Stimulated activated effector memory CD8-positive, alpha-beta T cell treated with anti-CD3 and anti-CD28 coated beads, Interleukin-12 subunit alpha, Interleukin-12 subunit beta, amount 100 ng/mL, for 72 hours (primary cell): Measurements from ENCODE around the gene NOTUM.
A peak's percentile ranks its signal among the peaks of the same experiment; 100 is the strongest.

ENCODE experiments used
- ATAC-seq: fragments of 150-1000 bp; cut with Tn5 transposase; 2 replicates; pipeline ENCODE4 v1.10.0; 2021
- DNase-seq, 2 donors: peaks; one replicate each; pipeline ENCODE4 v3.0.0; 2021 to 2022; ENCODE audit warnings: low spot score in 2 of 2
- H3K27ac Mint-ChIP-seq: one replicate; pipeline ENCODE4 v1.8.0; 2022; ENCODE audit warnings: mild to moderate bottlenecking, mixed read lengths
- H3K36me3 Mint-ChIP-seq: one replicate; pipeline ENCODE4 v1.8.0; 2022; ENCODE audit warnings: mild to moderate bottlenecking, mixed read lengths
- H3K4me1 Mint-ChIP-seq: one replicate; pipeline ENCODE4 v1.8.0; 2022; ENCODE audit warnings: mixed read lengths
- H3K4me3 Mint-ChIP-seq: one replicate; pipeline ENCODE4 v1.8.0; 2022; ENCODE audit warnings: mild to moderate bottlenecking, mixed read lengths
- H3K9me3 Mint-ChIP-seq: one replicate; pipeline ENCODE4 v1.8.0; 2022; ENCODE audit warnings: mixed read lengths

NOTUM gene

GRCh38 chr17:81968850-81969812 is 8.1 kb upstream of the NOTUM start:
- H3K9me3 Mint-ChIP-seq, result no peaks in the 10 kb centered on the region
- H3K4me3 Mint-ChIP-seq, result no peak overlapping the region
- DNase-seq (no peak), ATAC-seq (no peak)
- H3K27ac Mint-ChIP-seq, result no peak overlapping the region
- H3K4me1 Mint-ChIP-seq, result peaks cover 11% of the 10 kb centered on the region
- no peaks in the 10 kb centered on the region for H3K36me3 Mint-ChIP-seq

DNA sequence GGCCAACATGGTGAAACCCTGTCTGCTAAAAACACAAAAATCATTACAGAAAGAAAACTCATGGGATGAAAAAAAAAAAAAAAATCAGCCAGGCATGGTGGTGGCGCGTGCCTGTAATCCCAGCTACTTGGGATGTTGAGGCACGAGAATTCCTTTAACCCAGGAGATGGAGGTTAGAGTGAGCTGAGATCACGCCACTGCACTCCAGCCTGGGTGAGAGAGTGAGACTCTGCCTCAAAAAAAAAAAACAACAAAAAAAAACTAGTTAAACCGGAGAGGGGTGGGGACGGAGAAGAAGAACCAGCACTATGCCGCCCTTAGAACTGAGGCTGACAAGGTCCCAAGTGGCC is 7.4 kb upstream of the NOTUM start:
- H3K9me3 Mint-ChIP-seq, result no peaks in the 10 kb centered on the region
- no peak for DNase-seq
- H3K36me3 Mint-ChIP-seq, result no peaks in the 10 kb centered on the region
- no peak overlapping the region for H3K27ac Mint-ChIP-seq
- H3K4me3 Mint-ChIP-seq, result peak overlapping the region; percentile 60
- H3K4me1 Mint-ChIP-seq, result peaks cover 17% of the 10 kb centered on the region
- ATAC-seq, result no peak

- peak overlapping the region; percentile 60 for H3K4me3 Mint-ChIP-seq
- H3K36me3 Mint-ChIP-seq, result peaks cover 6% of the 10 kb centered on the region
- ATAC-seq, result peak; percentile 92
- DNase-seq, result peak; percentile 59 to 80
- H3K9me3 Mint-ChIP-seq, result no peaks in the 10 kb centered on the region
- H3K27ac Mint-ChIP-seq, result no peak overlapping the region
- peaks cover 17% of the 10 kb centered on the region for H3K4me1 Mint-ChIP-seq
Observed at GRCh38 chr17:81967533-81968395, 6.8 kb upstream of the NOTUM start.

GRCh38 chr17:81967244-81967532 is 6.2 kb upstream of the NOTUM start:
- Mint-ChIP-seq H3K4me3 (peak overlapping the region; percentile 60), H3K36me3 (peaks cover 6% of the 10 kb centered on the region), H3K9me3 (no peaks in the 10 kb centered on the region), H3K27ac (no peak overlapping the region), H3K4me1 (peaks cover 17% of the 10 kb centered on the region)
- no peak for DNase-seq
- ATAC-seq, result no peak

- DNase-seq, result no peak
- Mint-ChIP-seq H3K36me3 (peaks cover 6% of the 10 kb centered on the region), H3K9me3 (no peaks in the 10 kb centered on the region), H3K4me1 (peaks cover 17% of the 10 kb centered on the region), H3K4me3 (peak overlapping the region; percentile 26), H3K27ac (no peak overlapping the region)
- no peak for ATAC-seq
Observed at GRCh38 chr17:81966343-81967243, 5.6 kb upstream of the NOTUM start.

GRCh38 chr17:81964081-81964849 is 3.3 kb upstream of the NOTUM start:
- no peak overlapping the region for H3K4me3 Mint-ChIP-seq
- peaks cover 6% of the 10 kb centered on the region for H3K36me3 Mint-ChIP-seq
- peaks cover 17% of the 10 kb centered on the region for H3K4me1 Mint-ChIP-seq
- no peak for ATAC-seq
- no peaks in the 10 kb centered on the region for H3K9me3 Mint-ChIP-seq
- H3K27ac Mint-ChIP-seq, result no peak overlapping the region
- DNase-seq, result no peak

- Mint-ChIP-seq H3K4me1 (peaks cover 10% of the 10 kb centered on the region), H3K36me3 (peaks cover 6% of the 10 kb centered on the region), H3K9me3 (no peaks in the 10 kb centered on the region), H3K4me3 (no peak overlapping the region), H3K27ac (no peak overlapping the region)
- DNase-seq, result no peak
- no peak for ATAC-seq
Observed at GRCh38 chr17:81962499-81963441, 1.8 kb upstream of the NOTUM start.

- Mint-ChIP-seq H3K9me3 (no peaks in the 10 kb centered on the region), H3K36me3 (peaks cover 6% of the 10 kb centered on the region), H3K4me3 (no peak overlapping the region), H3K27ac (no peak overlapping the region), H3K4me1 (peaks cover 9% of the 10 kb centered on the region)
- no peak for ATAC-seq
- DNase-seq, result no peak
Observed at GRCh38 chr17:81961521-81962498, 823 bp upstream of the NOTUM start.

DNA sequence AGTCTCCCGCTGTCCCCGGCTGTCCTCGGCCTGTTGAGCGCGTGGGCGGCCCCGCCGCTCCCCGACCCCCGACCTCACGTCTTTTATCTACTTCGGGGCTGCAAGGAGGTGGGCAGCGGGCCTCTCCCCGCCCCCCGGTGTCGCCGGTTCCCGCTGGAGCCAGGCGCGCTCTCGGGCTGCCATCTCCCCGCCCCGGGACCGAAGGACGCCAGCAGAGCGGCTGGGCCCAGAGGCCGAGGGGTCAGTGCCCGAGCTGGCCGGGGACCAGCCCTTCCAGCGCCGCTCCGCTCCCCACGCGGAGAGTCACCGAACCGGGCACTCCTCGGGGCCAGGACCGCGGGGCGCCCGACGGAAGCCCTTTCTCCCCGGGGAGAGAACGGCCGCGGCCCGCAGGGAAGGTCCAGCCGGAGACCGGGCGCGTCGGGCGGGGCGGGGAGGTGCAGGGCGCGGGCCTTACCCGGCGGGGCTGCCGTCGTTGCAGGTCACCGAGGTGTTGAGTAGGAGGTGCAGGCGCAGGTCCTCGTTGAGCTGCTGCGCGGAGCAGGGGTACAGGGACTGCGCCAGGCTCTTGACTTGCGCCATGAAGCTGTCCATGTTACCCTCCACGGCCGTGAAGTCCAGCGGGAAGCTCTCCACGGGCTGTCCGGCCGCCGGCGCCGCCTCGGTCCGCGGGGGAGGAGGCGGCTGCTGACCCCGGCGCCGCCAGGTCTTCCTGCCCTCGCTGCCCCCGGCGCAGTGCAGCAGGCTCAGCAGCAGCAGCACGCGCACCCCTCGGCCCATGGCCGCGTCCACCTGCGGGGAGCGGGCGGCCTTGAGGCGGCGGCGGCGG is 643 bp downstream of the NOTUM start:
- Mint-ChIP-seq H3K36me3 (peaks cover 6% of the 10 kb centered on the region), H3K9me3 (no peaks in the 10 kb centered on the region), H3K4me3 (peak overlapping the region; percentile 22), H3K4me1 (peaks cover 9% of the 10 kb centered on the region), H3K27ac (no peak overlapping the region)
- ATAC-seq (peak; percentile 3), DNase-seq (no peak)

DNA sequence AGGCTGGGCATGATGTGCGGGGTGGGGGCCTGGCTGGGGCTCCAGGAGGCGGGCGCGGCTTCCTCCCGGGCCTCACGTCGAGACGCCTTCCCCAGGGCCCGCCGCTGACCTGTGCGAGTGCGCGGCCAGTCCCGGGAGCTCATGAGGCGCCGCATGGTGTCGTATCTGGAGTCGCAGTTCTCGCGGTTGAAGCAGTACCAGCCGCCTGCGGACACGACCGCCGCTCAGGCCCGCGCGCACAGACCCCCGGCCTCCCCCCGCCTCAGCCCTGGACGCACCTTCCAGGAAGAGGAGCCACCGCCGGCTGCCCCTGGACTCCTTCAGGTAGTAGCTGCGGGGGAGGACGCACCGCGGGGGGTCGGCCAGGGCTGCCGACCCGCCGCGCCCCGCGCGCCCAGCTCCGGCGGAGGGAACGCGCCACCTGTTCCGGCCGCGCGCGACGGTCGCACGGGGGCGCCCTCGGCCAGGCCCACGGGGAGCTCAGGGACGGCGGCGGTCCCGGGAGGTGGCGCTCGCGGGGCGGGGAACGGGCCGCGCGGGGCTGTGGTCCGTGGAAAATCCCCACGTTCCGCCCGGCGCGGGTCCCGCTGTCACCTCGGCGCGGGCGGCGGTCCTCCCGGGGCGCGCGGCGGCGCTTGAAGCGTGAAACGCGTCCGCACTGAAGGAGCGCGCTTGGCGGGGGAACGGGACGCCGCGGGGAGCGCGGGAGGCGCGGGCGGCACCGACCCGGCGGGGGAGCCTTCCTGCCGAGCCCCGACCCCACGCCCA is 1.4 kb downstream of the NOTUM start:
- Mint-ChIP-seq H3K9me3 (no peaks in the 10 kb centered on the region), H3K4me1 (peaks cover 9% of the 10 kb centered on the region), H3K27ac (no peak overlapping the region), H3K36me3 (peaks cover 6% of the 10 kb centered on the region), H3K4me3 (peak overlapping the region; percentile 55)
- ATAC-seq (peak; percentile 90), DNase-seq (peak; percentile 84 to 85)

DNA sequence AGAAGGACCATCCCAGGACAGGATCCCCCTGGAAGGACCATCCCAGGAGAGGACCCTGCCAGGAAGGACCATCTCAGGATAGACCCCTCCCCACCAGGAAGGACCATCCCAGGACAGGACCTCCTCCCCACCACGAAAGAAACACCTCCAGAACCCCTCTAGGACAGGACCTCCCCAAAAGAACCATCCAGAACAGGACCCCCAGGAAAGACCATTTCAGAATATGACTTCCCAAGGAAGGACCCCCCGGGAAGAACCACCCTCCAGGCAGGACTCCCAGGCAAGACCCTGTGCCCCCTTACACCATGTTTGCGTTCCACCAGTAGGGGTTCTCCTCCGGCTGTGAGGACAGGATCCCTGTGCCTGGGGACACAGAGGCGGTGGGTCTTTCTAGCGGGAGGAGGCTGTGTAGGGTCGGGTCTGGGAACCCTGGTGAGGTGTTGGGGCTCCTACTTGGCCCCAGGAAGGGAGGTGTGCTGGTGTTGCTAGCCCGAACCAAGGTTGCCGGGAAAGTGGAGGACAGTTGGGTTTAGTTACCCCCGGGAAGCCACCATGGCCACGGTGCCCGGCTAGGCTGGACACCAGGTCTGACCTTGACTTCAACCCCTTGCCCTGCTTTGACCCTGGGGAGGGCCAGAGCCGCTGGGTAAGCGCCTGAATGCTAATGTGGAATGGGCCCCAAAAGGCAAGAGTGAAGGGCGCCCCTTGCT is 2.2 kb downstream of the NOTUM start:
- Mint-ChIP-seq H3K4me1 (peaks cover 2% of the 10 kb centered on the region), H3K27ac (no peak overlapping the region), H3K4me3 (peak overlapping the region; percentile 55), H3K9me3 (no peaks in the 10 kb centered on the region), H3K36me3 (peaks cover 6% of the 10 kb centered on the region)
- no peak for ATAC-seq
- DNase-seq, result no peak
